ENCODE data around the gene CRYBG1.
A peak's percentile ranks its signal among the peaks of the same experiment; 100 is the strongest.

CRYBG1 gene

DNA sequence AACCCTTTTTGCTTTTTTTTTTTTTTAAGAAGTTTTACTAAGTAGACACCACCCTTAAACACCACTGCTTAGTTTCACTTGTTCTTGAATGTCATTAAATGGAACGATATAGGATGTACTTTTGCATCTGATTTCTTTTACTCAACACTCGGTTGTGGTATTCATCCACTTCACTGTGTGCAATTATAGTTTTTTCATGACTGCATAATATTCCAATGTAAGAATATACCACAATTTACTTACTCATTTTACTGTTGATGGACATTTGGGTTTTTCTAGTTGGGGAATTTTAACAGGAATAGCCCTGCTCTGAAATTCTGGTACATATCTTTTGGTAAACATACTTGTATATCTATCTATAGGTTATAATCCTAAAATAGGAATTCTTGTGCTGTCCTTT lies 238.9 kb downstream of the CRYBG1 start:
- H3K4me3 Mint-ChIP-seq = no peak overlapping the region
- H3K27ac Mint-ChIP-seq (ENCODE audit: low read depth) = no peak overlapping the region
- ATAC-seq (replicated peaks; ENCODE audit: extremely low read depth, poor library complexity, severe bottlenecking) (no peak), DNase-seq (ENCODE audit: low spot score in 2 of 2) (no peak)
- no peaks in the 10 kb centered on the region for H3K27me3 Mint-ChIP-seq
- H3K9me3 Mint-ChIP-seq = no peaks in the 10 kb centered on the region
- H3K36me3 Mint-ChIP-seq (ENCODE audit: insufficient read depth) = peaks cover 4% of the 10 kb centered on the region
- no peaks in the 10 kb centered on the region for H3K4me1 Mint-ChIP-seq

DNA sequence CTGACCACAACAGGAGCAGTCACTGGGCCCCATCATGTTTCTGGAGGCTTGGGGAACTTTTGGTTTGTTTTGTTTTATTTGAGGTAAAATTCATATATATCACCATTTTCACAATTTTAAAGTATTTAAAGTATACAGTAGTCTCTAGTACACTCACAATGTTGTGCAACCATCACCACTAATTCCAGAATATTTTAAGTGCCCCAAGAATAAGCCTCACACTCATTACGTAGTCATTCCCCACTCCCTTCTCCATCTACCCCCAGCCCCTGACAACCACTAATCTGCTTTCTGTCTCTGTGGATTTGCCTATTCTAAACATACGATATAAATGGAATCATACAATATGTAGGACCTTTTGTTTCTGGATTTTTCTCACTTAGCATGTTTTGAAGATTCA lies 239.8 kb downstream of the CRYBG1 start:
- Mint-ChIP-seq H3K9me3 (no peaks in the 10 kb centered on the region), H3K36me3 (ENCODE audit: insufficient read depth) (peaks cover 3% of the 10 kb centered on the region), H3K4me1 (no peaks in the 10 kb centered on the region), H3K27me3 (no peaks in the 10 kb centered on the region), H3K27ac (ENCODE audit: low read depth) (no peak overlapping the region), H3K4me3 (no peak overlapping the region)
- ATAC-seq (replicated peaks; ENCODE audit: extremely low read depth, poor library complexity, severe bottlenecking) = no peak
- no peak for DNase-seq (ENCODE audit: low spot score in 2 of 2)

DNA sequence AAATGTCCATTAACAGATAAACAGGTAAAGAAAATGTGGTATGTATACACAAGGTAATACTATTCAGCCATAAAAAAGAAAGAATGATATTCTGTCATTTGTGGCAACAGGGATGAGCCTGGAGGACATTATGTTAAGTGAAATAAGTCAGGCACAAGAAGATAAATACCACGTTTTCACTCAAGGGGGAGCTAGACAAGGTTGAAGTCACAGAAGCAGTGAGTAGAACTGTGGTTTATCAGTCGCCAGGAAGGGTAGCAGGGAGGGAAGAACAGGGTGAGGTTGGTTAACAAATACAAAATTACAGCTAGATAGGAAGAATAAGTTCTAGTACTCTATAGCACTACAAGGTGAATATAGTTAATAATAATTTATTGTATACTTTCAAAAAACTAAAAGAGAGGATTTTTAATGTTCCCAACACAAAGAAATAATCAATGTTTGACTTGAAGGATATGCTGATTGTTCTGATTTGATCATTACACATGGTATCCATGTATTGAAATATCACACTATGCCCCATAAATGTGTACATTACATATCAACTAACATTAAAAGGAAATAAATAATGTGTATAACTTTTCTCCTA lies 247.7 kb downstream of the CRYBG1 start:
- Mint-ChIP-seq H3K36me3 (ENCODE audit: insufficient read depth) (peaks cover 8% of the 10 kb centered on the region), H3K4me1 (peaks cover 5% of the 10 kb centered on the region), H3K27ac (ENCODE audit: low read depth) (no peak overlapping the region), H3K27me3 (no peaks in the 10 kb centered on the region), H3K4me3 (no peak overlapping the region), H3K9me3 (no peaks in the 10 kb centered on the region)
- DNase-seq (ENCODE audit: low spot score in 2 of 2) = peak in 1 of 2 donors; percentile 13
- no peak for ATAC-seq (replicated peaks; ENCODE audit: extremely low read depth, poor library complexity, severe bottlenecking)

DNA sequence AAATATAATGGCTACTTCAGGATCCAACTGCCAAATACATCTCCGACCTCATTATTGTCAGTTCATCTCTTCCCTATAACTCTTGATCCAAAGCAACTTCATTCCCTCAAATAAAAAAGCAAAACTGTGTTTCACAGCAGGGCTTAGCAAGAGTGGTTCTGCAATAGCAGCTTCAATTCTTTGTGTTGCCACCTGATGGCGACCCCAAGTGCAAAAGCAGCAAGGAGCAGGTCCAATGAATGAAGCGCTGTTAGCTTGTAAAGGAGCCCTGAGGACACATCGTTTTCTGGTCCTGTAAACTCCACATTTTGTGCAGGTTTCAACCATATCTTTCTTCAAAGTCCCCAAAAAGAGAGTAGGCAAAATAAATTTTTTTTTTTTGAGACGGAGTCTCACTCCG lies 249.2 kb downstream of the CRYBG1 start:
- no peak for DNase-seq (ENCODE audit: low spot score in 2 of 2)
- no peak for ATAC-seq (replicated peaks; ENCODE audit: extremely low read depth, poor library complexity, severe bottlenecking)
- H3K27ac Mint-ChIP-seq (ENCODE audit: low read depth) = no peak overlapping the region
- no peaks in the 10 kb centered on the region for H3K27me3 Mint-ChIP-seq
- no peak overlapping the region for H3K4me3 Mint-ChIP-seq
- peaks cover 5% of the 10 kb centered on the region for H3K4me1 Mint-ChIP-seq
- no peaks in the 10 kb centered on the region for H3K9me3 Mint-ChIP-seq
- H3K36me3 Mint-ChIP-seq (ENCODE audit: insufficient read depth) = peaks cover 13% of the 10 kb centered on the region

DNA sequence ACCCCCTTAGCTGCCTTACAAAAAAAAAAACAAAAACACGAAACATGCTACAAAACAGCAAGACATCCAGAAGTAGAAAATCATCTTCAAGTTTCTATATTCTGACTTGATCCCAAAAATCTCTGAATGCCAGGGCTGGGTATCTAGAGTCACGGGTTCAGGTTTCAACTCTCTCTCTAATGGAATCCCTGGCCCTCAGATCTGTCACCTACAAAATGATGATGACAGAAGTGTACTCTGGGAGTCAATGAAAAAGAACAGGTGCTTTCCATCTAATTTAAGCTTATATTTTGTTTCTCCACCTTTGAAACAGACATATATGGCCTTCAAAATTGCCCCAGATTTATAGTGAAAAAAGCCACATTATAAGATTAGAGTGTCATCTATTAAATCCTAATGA lies 250.5 kb downstream of the CRYBG1 start:
- ATAC-seq (replicated peaks; ENCODE audit: extremely low read depth, poor library complexity, severe bottlenecking) (no peak), DNase-seq (ENCODE audit: low spot score in 2 of 2) (no peak)
- Mint-ChIP-seq H3K4me1 (peaks cover 5% of the 10 kb centered on the region), H3K27me3 (no peaks in the 10 kb centered on the region), H3K27ac (ENCODE audit: low read depth) (no peak overlapping the region), H3K4me3 (no peak overlapping the region), H3K36me3 (ENCODE audit: insufficient read depth) (peaks cover 20% of the 10 kb centered on the region), H3K9me3 (no peaks in the 10 kb centered on the region)

DNA sequence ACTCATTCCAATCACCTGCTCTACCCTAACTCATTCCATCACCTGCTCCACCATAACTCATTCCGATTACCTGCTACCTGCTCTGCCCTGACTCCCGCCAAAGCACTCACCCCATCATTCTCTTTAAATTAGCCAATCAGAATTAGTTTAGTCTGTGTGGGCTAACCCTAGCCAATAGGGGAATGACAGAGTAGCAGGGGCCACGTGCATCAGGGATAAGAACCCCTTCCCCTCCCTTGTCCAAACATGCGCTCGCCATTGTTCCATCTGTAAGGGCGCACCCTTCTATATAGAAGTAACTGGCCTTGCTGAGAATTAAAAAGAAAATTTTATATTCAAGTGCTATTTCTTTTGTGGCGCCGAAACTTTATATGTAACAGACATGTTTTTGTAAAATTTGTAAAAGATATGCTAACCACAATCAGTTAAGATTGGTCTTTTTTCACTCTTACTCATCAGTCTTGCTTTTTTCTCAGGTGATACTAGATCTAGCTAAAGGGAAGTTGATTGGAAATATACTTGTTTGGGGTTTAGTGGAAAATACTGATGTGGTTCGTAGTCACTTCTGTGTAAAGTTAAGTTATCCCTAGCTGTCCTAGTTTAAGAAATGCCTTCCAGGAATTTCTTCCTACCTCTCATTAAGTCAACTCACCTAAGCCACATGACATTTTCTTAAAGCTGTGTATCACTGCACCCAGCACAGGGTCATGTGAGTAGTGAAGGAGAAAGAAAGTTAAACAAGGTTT lies 252.3 kb downstream of the CRYBG1 start:
- ATAC-seq (replicated peaks; ENCODE audit: extremely low read depth, poor library complexity, severe bottlenecking) (no peak), DNase-seq (ENCODE audit: low spot score in 2 of 2) (no peak)
- Mint-ChIP-seq H3K27me3 (no peaks in the 10 kb centered on the region), H3K9me3 (no peaks in the 10 kb centered on the region), H3K36me3 (ENCODE audit: insufficient read depth) (peaks cover 18% of the 10 kb centered on the region), H3K27ac (ENCODE audit: low read depth) (no peak overlapping the region), H3K4me1 (peaks cover 5% of the 10 kb centered on the region), H3K4me3 (no peak overlapping the region)

DNA sequence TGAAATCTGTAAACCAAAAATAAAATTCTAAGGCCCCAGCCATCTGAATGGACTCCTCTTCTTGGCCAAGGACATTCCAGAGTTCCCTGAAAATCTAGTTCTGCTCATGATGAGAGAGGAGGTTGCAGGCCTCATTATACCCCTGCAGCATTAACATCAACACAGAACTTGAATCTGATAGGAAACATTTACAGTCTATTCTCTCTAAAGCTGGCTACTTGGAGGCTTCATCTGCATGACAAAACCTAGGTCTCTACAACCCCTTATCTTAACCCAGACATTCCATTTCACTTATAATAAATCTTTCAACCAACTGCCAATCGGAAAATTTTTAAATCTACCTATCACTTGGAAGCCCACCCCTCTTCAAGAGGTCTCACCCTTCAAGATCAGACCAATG lies 253.1 kb downstream of the CRYBG1 start:
- H3K9me3 Mint-ChIP-seq = no peaks in the 10 kb centered on the region
- DNase-seq (ENCODE audit: low spot score in 2 of 2) = no peak
- peaks cover 18% of the 10 kb centered on the region for H3K36me3 Mint-ChIP-seq (ENCODE audit: insufficient read depth)
- H3K27me3 Mint-ChIP-seq = no peaks in the 10 kb centered on the region
- no peak overlapping the region for H3K27ac Mint-ChIP-seq (ENCODE audit: low read depth)
- no peak overlapping the region for H3K4me3 Mint-ChIP-seq
- no peak for ATAC-seq (replicated peaks; ENCODE audit: extremely low read depth, poor library complexity, severe bottlenecking)
- no peaks in the 10 kb centered on the region for H3K4me1 Mint-ChIP-seq

DNA sequence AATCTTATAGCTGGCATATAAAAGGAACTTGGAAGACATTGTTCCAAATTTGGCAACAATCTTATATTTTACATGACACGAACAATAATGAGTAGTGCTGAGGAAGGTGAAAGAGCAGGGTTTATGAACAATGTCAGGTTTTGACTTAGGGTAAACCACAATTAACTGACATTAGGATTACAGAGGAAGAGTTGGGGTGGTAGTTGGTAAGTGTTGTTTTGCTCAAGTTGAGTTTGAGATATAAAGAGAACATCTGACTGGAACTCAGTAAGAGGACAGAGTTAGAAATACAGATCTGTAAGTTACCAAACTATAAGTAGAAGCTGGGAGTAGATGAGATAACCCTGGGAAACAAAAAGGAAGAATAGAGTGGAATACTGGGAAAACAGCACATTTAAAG lies 253.6 kb downstream of the CRYBG1 start:
- ATAC-seq (replicated peaks; ENCODE audit: extremely low read depth, poor library complexity, severe bottlenecking) = no peak
- H3K27ac Mint-ChIP-seq (ENCODE audit: low read depth) = no peak overlapping the region
- H3K4me1 Mint-ChIP-seq = no peaks in the 10 kb centered on the region
- DNase-seq (ENCODE audit: low spot score in 2 of 2) = no peak
- no peaks in the 10 kb centered on the region for H3K9me3 Mint-ChIP-seq
- H3K36me3 Mint-ChIP-seq (ENCODE audit: insufficient read depth) = peaks cover 18% of the 10 kb centered on the region
- no peaks in the 10 kb centered on the region for H3K27me3 Mint-ChIP-seq
- H3K4me3 Mint-ChIP-seq = no peak overlapping the region

DNA sequence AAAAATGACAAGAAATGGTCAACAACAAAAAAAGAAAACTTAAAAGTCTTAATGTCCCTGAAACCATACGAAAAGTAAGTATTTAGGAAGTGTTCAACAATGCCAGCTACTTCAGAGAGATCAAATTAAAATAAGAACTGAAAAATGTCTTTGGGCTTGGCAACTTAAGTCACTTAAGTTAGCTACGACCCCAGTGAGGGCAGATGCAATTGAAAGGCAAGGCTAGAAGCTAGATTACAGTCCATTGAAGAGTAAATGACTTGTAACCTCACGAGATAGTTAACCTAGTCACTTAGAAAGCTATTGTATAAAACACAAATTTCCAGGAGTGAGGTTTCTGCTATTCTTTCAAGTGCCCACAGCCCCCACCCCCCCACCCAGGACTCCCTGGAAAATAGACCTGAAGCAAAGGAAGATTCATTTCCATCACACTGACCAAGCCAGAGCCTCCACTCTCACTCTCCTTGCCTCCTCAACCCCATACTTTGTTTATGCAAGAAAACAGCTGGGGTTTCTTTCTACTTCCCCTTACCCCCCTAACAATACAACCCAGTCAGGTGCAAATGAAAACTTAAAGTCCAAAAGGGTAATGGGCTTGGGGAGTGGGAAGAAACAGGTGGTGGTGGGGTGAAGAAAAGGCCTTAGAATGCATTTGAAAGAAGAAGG lies 254.2 kb downstream of the CRYBG1 start:
- Mint-ChIP-seq H3K9me3 (no peaks in the 10 kb centered on the region), H3K27ac (ENCODE audit: low read depth) (no peak overlapping the region), H3K27me3 (no peaks in the 10 kb centered on the region), H3K36me3 (ENCODE audit: insufficient read depth) (peaks cover 18% of the 10 kb centered on the region), H3K4me3 (no peak overlapping the region), H3K4me1 (no peaks in the 10 kb centered on the region)
- ATAC-seq (replicated peaks; ENCODE audit: extremely low read depth, poor library complexity, severe bottlenecking) (no peak), DNase-seq (ENCODE audit: low spot score in 2 of 2) (no peak)

DNA sequence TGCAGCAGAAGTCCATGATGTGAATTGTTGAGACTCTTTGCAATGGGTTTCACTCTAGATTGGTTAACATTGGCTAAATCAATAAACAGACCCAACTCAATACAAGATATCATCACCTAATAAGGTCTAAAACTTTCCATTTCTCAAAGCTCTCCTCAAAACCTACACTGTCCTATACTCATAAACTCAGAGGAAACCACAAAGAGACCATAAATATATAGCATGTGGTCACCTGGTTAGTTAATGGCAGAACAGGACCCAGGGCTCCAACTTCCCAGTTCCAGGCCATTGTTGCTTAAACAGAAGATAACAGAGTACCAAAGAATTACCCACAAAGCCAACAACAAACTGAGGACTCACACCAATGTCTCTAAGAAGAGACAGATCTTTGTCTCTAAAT lies 256.8 kb downstream of the CRYBG1 start:
- peaks cover 17% of the 10 kb centered on the region for H3K36me3 Mint-ChIP-seq (ENCODE audit: insufficient read depth)

DNA sequence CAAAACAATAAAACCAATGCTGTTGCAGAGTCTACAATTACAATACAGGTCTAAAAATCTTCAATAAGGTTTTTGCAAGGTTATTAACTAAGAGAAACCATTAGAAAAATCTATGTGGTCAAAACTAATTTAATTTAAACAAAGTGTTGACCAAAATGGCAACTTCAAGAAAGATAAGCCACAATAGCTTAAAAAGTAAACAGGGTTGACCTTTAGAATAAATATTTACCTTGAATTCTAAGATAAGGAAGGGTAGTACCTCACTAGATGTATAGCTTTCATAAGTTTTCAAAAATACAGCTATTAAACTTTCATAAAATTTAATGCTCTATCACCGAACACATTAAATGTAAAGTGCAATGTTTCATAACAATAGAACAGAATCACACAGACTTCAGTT lies 257.3 kb downstream of the CRYBG1 start:
- H3K36me3 Mint-ChIP-seq (ENCODE audit: insufficient read depth) = peaks cover 14% of the 10 kb centered on the region
- H3K27ac Mint-ChIP-seq (ENCODE audit: low read depth) = no peak overlapping the region

More for the DNA sequence above, 256.8 kb downstream of the CRYBG1 start:
- no peaks in the 10 kb centered on the region for H3K4me1 Mint-ChIP-seq
- no peak overlapping the region for H3K4me3 Mint-ChIP-seq
- H3K9me3 Mint-ChIP-seq = no peaks in the 10 kb centered on the region
- no peak for ATAC-seq (replicated peaks; ENCODE audit: extremely low read depth, poor library complexity, severe bottlenecking)
- no peak for DNase-seq (ENCODE audit: low spot score in 2 of 2)
- H3K27ac Mint-ChIP-seq (ENCODE audit: low read depth) = no peak overlapping the region
- H3K27me3 Mint-ChIP-seq = no peaks in the 10 kb centered on the region

DNA sequence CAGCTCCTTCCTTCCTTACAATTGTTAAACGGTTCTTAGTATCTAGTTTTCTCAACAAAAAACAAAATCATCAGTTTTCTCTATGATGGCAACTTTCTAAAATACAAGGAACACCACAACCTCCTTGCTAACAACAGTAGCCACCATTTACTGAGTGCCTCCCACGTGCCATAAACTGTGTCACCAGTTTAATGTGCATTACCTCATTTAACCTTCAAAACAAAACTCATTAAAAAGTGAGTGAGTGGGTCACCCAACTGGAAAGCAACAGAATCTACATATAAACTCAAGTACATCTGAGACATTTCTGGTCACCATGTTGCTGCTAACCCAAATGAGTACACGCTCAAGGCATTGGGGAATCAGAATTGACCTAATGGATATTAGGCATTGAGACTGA lies 257.8 kb downstream of the CRYBG1 start:
- peaks cover 14% of the 10 kb centered on the region for H3K36me3 Mint-ChIP-seq (ENCODE audit: insufficient read depth)

More for the DNA sequence above, 257.3 kb downstream of the CRYBG1 start:
- no peak for ATAC-seq (replicated peaks; ENCODE audit: extremely low read depth, poor library complexity, severe bottlenecking)
- DNase-seq (ENCODE audit: low spot score in 2 of 2) = no peak
- Mint-ChIP-seq H3K9me3 (no peaks in the 10 kb centered on the region), H3K4me3 (no peak overlapping the region), H3K27me3 (no peaks in the 10 kb centered on the region), H3K4me1 (no peaks in the 10 kb centered on the region)

DNA sequence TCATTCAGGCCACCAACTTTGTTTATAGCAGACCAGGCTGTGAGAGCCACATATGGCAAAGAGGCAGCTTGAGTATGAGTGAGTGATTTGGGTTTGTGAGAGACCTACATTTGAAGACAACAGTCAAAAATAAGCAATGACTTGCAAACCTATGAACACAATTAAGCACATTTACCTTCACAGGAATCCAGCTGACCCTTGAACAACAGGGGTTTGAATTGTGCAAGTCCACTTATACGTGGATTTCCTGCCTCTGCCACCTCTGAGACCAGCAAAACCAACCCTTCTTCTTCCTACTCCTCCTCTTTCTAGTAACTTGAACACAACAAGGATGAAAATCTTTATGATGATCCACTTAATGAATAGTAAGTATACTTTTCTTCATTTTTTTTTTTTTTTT lies 258.7 kb downstream of the CRYBG1 start:
- H3K27ac Mint-ChIP-seq (ENCODE audit: low read depth) = no peak overlapping the region
- no peaks in the 10 kb centered on the region for H3K27me3 Mint-ChIP-seq
- no peaks in the 10 kb centered on the region for H3K4me1 Mint-ChIP-seq
- no peak overlapping the region for H3K4me3 Mint-ChIP-seq
- H3K36me3 Mint-ChIP-seq (ENCODE audit: insufficient read depth) = peaks cover 11% of the 10 kb centered on the region
- DNase-seq (ENCODE audit: low spot score in 2 of 2) (no peak), ATAC-seq (replicated peaks; ENCODE audit: extremely low read depth, poor library complexity, severe bottlenecking) (no peak)
- no peaks in the 10 kb centered on the region for H3K9me3 Mint-ChIP-seq

More for the DNA sequence above, 257.8 kb downstream of the CRYBG1 start:
- no peak overlapping the region for H3K4me3 Mint-ChIP-seq
- H3K9me3 Mint-ChIP-seq = no peaks in the 10 kb centered on the region
- no peaks in the 10 kb centered on the region for H3K27me3 Mint-ChIP-seq
- no peaks in the 10 kb centered on the region for H3K4me1 Mint-ChIP-seq
- ATAC-seq (replicated peaks; ENCODE audit: extremely low read depth, poor library complexity, severe bottlenecking) (no peak), DNase-seq (ENCODE audit: low spot score in 2 of 2) (no peak)
- no peak overlapping the region for H3K27ac Mint-ChIP-seq (ENCODE audit: low read depth)

Data from central memory CD8-positive, alpha-beta T cell (primary cell).